ENCODE measurements around the gene TOM1L2. TPM values are rescaled to one million over a fixed set of nuclear protein-coding genes. Genes with fewer than 3 reads are reported as not detected.

Gene TOM1L2
- total RNA-seq, 4 donors from 2014 or later: 55.5 to 118 (median 73.3) TPM

DNA sequence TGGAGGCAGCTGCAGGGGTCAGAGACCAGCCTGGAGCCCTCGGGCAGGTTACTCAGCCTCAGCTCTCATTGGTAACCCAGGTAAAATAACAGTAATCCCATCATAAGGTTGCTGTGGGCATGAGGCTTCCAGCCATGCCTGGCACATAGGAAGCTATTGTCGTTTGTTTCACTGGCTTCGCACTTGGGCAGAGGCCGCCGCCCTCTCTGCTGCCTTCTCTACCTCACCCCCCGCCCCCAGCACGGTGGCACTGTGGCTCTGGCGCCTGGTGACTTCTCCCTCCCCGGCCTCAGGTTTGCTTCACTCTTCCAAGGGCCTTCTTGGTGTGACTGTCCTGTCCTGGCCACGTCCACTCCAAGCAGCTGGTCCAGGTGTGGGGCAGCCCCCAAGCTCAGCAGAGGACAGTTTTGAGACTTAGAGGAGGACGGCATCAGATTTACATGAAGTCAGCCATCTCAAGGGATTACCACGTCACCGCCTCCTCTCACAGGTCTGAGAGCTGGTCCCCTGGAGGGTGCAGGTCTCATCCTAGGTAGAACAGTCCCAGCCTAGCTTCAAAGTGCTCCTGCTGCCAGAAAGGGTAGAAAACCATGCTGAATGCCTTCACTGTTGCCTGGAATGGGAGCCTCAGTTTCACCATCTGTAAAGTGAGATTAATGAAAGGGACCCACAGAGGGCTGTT, 170.3 kb downstream of the TOM1L2 start:
- WGBS, 2 donors: 88 to 93% methylated on average over 9 to 10 of the region's 13 CpGs
- intact Hi-C loops (cut with DNase I): no loop called here

DNA sequence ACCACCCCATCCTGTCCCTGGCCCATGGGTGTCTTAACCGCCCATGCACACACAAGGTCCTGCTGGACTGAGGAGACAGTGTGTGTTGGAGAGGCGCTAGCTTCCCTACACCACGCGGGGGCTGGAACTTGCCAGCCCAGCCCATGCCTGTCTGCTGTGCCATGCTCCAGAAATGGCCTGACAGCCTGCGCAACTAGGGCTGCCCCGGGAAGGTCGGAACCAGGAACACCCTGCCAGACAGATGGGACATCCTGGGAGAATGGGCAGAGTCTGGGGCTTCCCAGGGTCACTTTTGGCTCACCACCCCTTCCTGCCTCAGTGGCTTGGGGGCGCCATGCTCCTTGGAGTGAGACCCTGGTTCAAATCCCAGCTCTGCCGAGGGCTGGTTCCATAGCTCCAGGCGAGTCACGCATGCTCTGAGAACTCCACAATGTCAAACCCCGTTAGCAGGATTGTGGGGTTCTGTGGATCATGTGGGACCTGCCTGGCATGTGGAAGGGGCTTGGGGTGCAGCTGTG, 171.6 kb downstream of the TOM1L2 start:
- Histone ChIP-seq H3K4me3 (no peak overlapping the region), H3K36me3 (peaks cover 3 to 88% (median 40%) of the 10 kb centered on the region in 3 donors), H3K9me3 (no peaks in the 10 kb centered on the region), H3K4me1 (peaks cover 2 to 5% (median 5%) of the 10 kb centered on the region in 3 donors), H3K27ac (no peak overlapping the region), H3K27me3 (no peaks in the 10 kb centered on the region)
- TF ChIP-seq, protein P1, sequence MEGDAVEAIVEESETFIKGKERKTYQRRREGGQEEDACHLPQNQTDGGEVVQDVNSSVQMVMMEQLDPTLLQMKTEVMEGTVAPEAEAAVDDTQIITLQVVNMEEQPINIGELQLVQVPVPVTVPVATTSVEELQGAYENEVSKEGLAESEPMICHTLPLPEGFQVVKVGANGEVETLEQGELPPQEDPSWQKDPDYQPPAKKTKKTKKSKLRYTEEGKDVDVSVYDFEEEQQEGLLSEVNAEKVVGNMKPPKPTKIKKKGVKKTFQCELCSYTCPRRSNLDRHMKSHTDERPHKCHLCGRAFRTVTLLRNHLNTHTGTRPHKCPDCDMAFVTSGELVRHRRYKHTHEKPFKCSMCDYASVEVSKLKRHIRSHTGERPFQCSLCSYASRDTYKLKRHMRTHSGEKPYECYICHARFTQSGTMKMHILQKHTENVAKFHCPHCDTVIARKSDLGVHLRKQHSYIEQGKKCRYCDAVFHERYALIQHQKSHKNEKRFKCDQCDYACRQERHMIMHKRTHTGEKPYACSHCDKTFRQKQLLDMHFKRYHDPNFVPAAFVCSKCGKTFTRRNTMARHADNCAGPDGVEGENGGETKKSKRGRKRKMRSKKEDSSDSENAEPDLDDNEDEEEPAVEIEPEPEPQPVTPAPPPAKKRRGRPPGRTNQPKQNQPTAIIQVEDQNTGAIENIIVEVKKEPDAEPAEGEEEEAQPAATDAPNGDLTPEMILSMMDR (IDR thresholded peaks at IDR 0.05): no peak
- TF ChIP-seq POLR2A (IDR thresholded peaks at IDR 0.05): no peak
- intact Hi-C loops (cut with DNase I): no loop called here
- WGBS, 2 donors: 64 to 80% methylated on average over 4 to 8 of the region's 12 CpGs
- DNase-seq: no peak

More for the DNA sequence above, 170.3 kb downstream of the TOM1L2 start:
- no peak for DNase-seq
- no peaks in the 10 kb centered on the region for H3K9me3 ChIP-seq
- peaks cover 0 to 88% (median 28%) of the 10 kb centered on the region in 3 donors for H3K36me3 ChIP-seq
- TF ChIP-seq, protein P1 (IDR thresholded peaks at IDR 0.05): no peak
- no peak for TF ChIP-seq POLR2A (IDR thresholded peaks at IDR 0.05)
- no peak overlapping the region for H3K27ac ChIP-seq
- no peaks in the 10 kb centered on the region for H3K27me3 ChIP-seq
- H3K4me1 ChIP-seq: peaks cover 5 to 19% (median 6%) of the 10 kb centered on the region in 3 donors
- no peak overlapping the region for H3K4me3 ChIP-seq

DNA sequence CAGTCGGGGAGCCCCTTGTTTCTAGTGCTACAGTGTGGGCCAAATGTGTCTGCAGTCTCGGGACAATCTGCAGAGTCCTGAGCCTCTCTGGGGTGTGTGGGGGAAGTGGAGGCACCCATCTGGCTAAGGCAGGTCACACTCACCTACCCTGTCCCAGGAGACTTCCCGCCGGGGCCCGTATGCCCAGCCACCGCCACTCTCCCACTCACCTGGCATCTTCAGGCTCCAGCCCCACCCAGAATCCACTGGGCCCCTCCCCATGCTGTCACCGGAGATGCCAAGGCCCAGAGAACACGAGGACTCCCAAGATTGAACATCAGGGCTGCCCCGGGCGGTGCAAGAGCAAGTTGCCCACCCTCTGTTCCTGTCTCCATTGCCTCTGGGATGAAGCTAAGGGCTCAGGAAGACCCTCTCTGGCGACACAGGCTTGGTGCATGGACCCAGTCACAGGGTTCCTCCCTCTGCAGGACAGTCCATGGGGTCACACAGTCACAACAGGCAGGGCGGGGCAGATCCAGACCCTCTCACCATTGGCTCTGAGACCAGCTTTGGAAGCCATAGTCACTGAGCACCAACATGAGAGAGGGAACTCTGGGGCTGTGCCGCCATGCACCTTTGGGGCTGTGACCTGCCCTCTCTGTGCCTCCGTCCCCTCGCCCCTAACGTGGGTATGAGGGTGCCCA, 173.5 kb downstream of the TOM1L2 start:
- no peak overlapping the region for H3K27ac ChIP-seq
- H3K36me3 ChIP-seq: peaks cover 12 to 88% (median 41%) of the 10 kb centered on the region in 3 donors
- H3K4me3 ChIP-seq: no peak overlapping the region
- H3K4me1 ChIP-seq: peaks cover 0 to 5% (median 3%) of the 10 kb centered on the region in 3 donors
- H3K9me3 ChIP-seq: no peaks in the 10 kb centered on the region
- no peak for DNase-seq
- 80 to 87% methylated on average over 1 to 11 of the region's 16 CpGs for WGBS, 2 donors
- no peaks in the 10 kb centered on the region for H3K27me3 ChIP-seq
- intact Hi-C loops (cut with DNase I): no loop called here
- TF ChIP-seq, protein P1 (IDR thresholded peaks at IDR 0.05): no peak
- no peak for TF ChIP-seq POLR2A (IDR thresholded peaks at IDR 0.05)

DNA sequence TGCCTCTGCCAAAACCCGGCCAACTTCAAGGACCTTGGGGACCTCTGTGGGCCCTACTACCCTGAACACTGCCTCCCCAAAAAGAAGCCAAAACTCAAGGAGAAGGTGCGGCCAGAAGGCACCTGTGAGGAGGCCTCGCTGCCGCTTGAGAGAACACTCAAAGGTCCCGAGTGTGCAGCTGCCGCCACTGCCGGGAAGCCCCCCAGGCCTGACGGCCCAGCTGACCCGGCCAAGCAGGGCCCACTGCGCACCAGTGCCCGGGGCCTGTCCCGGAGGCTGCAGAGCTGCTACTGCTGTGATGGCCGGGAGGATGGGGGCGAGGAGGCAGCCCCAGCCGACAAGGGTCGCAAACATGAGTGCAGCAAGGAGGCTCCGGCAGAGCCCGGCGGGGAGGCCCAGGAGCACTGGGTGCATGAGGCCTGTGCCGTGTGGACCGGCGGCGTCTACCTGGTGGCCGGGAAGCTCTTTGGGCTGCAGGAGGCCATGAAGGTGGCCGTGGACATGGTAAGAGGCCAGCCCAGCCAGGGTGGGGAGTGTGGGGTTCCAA, 174.1 kb downstream of the TOM1L2 start:
- Histone ChIP-seq H3K36me3 (peaks cover 12 to 90% (median 39%) of the 10 kb centered on the region in 3 donors), H3K27me3 (no peaks in the 10 kb centered on the region), H3K27ac (no peak overlapping the region), H3K4me3 (no peak overlapping the region), H3K4me1 (peaks cover 4 to 9% (median 8%) of the 10 kb centered on the region in 3 donors), H3K9me3 (no peaks in the 10 kb centered on the region)
- TF ChIP-seq, protein P1 (IDR thresholded peaks at IDR 0.05): no peak
- TF ChIP-seq POLR2A (IDR thresholded peaks at IDR 0.05): no peak
- 93% methylated on average over 8 of the region's 25 CpGs; no CpG with 5 or more reads in 1 of the 2 donors for WGBS, 2 donors
- intact Hi-C loops (cut with DNase I): no loop called here
- no peak for DNase-seq
